HG03521 (cell line): ENCODE data around the gene PTPN14.
"Not testable (repeated sequence)": the region's sequence is repeated elsewhere in the genome, so short reads cannot be mapped to it uniquely, and the experiment has no call there.

Source experiments
- ATAC-seq: cut with Tn5 transposase; IDR thresholded peaks from one replicate; pipeline ENCODE4 v1.9.1; 2021; ENCODE audit warnings: mild to moderate bottlenecking, moderate library complexity; ENCODE audit not compliant: unreplicated experiment

The PTPN14 gene

GRCh38 chr1:214404154-214404553 lies 147.2 kb downstream of the PTPN14 start:
- ATAC-seq = peak; percentile 67

GRCh38 chr1:214403431-214403830 lies 148.0 kb downstream of the PTPN14 start:
- ATAC-seq = no peak

GRCh38 chr1:214402613-214403083 lies 148.8 kb downstream of the PTPN14 start:
- no peak for ATAC-seq

- ATAC-seq = no peak
Observed at GRCh38 chr1:214401666-214402065, 149.7 kb downstream of the PTPN14 start.

- no peak for ATAC-seq
Observed at GRCh38 chr1:214400131-214400530, 151.3 kb downstream of the PTPN14 start.

- no peak for ATAC-seq
Observed at GRCh38 chr1:214398490-214398889, 152.9 kb downstream of the PTPN14 start.

- no peak for ATAC-seq
Observed at GRCh38 chr1:214397497-214397896, 153.9 kb downstream of the PTPN14 start.

GRCh38 chr1:214396330-214396729 lies 155.1 kb downstream of the PTPN14 start:
- ATAC-seq = no peak

GRCh38 chr1:214394569-214394968 lies 156.8 kb downstream of the PTPN14 start:
- not testable (repeated sequence) for ATAC-seq

GRCh38 chr1:214393086-214393485 lies 158.3 kb downstream of the PTPN14 start:
- no peak for ATAC-seq

- ATAC-seq = no peak
Observed at GRCh38 chr1:214391873-214392645, 159.3 kb downstream of the PTPN14 start.

- no peak for ATAC-seq
Observed at GRCh38 chr1:214389734-214390133, 161.7 kb downstream of the PTPN14 start.

GRCh38 chr1:214386747-214387146 lies 164.7 kb downstream of the PTPN14 start:
- ATAC-seq = no peak

- no peak for ATAC-seq
Observed at GRCh38 chr1:214386333-214386732, 165.1 kb downstream of the PTPN14 start.

GRCh38 chr1:214385428-214385827 lies 166.0 kb downstream of the PTPN14 start:
- no peak for ATAC-seq

GRCh38 chr1:214384373-214385079 lies 166.9 kb downstream of the PTPN14 start:
- no peak for ATAC-seq

GRCh38 chr1:214383381-214384372 lies 167.7 kb downstream of the PTPN14 start:
- no peak for ATAC-seq

- ATAC-seq = no peak
Observed at GRCh38 chr1:214380986-214381695, 170.3 kb downstream of the PTPN14 start.

- no peak for ATAC-seq
Observed at GRCh38 chr1:214380396-214380795, 171.0 kb downstream of the PTPN14 start.

- no peak for ATAC-seq
Observed at GRCh38 chr1:214379236-214379970, 172.0 kb downstream of the PTPN14 start.
